SK-N-SH (cell line): ENCODE measurements around the gene TRPM3. TPM values are rescaled to one million over a fixed set of nuclear protein-coding genes. Genes with fewer than 3 reads are reported as not detected.

Source experiments
- CTCF ChIA-PET: fragments of 300-600, 350-600 bp; formaldehyde crosslinking; extraction: SDS; loops from one replicate; lab custom pipeline; 2021; lab: Yijun Ruan, JAX
- POLR2A ChIA-PET: fragments of 350-600 bp; sonication (Branson Sonifier 250); formaldehyde crosslinking; extraction: SDS; loops from one replicate; lab custom pipeline; 2020; ENCODE audit warnings: antibody characterized with exemption, inconsistent platforms; lab: Yijun Ruan, JAX
- DNase-seq: peaks from one replicate; pipeline ENCODE4 v3.0.0; 2012
- H2AFZ ChIP-seq: fragments of 200-600 bp; sonication (generic); 2 replicates; pipeline ENCODE4 v1.8.1; 2016; ENCODE audit warnings: antibody characterized with exemption, mild to moderate bottlenecking, low read depth
- H3F3A ChIP-seq: fragments of 200-600 bp; sonication (generic); replicated peaks from 2 replicates; pipeline ENCODE3; 2016; ENCODE audit warnings: antibody characterized with exemption, mild to moderate bottlenecking; ENCODE audit not compliant: insufficient read depth
- H3K27ac ChIP-seq, 2 experiments: fragments of 200-500 bp in 1 of 2; fragments of 200-600 bp in 1 of 2; sonication (Bioruptor generic) in 1 of 2; sonication (generic), shearing (Covaris generic) in 1 of 2; 2 replicates each; pipeline versions ENCODE4 v1.5.1 to v1.6.1; 2014 to 2016; ENCODE audit warnings: low read depth in 2 of 2, inconsistent platforms in 1 of 2, low read length in 1 of 2, mild to moderate bottlenecking in 1 of 2, mixed read lengths in 1 of 2
- H3K27me3 ChIP-seq: fragments of 200-600 bp; sonication (generic), shearing (Covaris generic); 2 replicates; pipeline ENCODE4 v1.6.1; 2016; ENCODE audit warnings: mixed run types; ENCODE audit not compliant: insufficient read depth
- H3K36me3 ChIP-seq, 2 experiments: fragments of 200-500 bp in 1 of 2; fragments of 200-600 bp in 1 of 2; sonication (Bioruptor generic) in 1 of 2; sonication (generic) in 1 of 2; replicated peaks in 1 of 2; 2 replicates each; pipeline versions ENCODE3 to v1.5.1; 2014 to 2016; ENCODE audit warnings: low read length in 1 of 2, mild to moderate bottlenecking in 1 of 2; ENCODE audit not compliant: insufficient read depth in 2 of 2, control insufficient read depth in 1 of 2
- H3K4me1 ChIP-seq, 2 experiments: fragments of 200-500 bp in 1 of 2; fragments of 200-600 bp in 1 of 2; sonication (Bioruptor generic) in 1 of 2; sonication (generic), shearing (Covaris generic) in 1 of 2; 2 replicates each; pipeline versions ENCODE4 v1.5.1 to v1.6.1; 2014 to 2016; ENCODE audit warnings: low read depth in 1 of 2, low read length in 1 of 2, mixed run types in 1 of 2; ENCODE audit not compliant: insufficient read depth in 2 of 2, control insufficient read depth in 1 of 2
- H3K4me2 ChIP-seq: fragments of 200-600 bp; sonication (generic), shearing (Covaris generic); 2 replicates; pipeline ENCODE4 v1.6.1; 2017; ENCODE audit warnings: mixed run types
- H3K4me3 ChIP-seq, 2 experiments: fragments of 200-500 bp in 1 of 2; fragments of 200-600 bp in 1 of 2; sonication (Bioruptor generic) in 1 of 2; sonication (generic), shearing (Covaris generic) in 1 of 2; 2 replicates each; pipeline versions ENCODE4 v1.5.1 to v1.8.1; 2014 to 2016; ENCODE audit warnings: low read depth in 2 of 2, inconsistent platforms in 1 of 2, low read length in 1 of 2, mild to moderate bottlenecking in 1 of 2, mixed read lengths in 1 of 2, moderate library complexity in 1 of 2
- H3K79me2 ChIP-seq: fragments of 200-600 bp; sonication (generic); 2 replicates; pipeline ENCODE4 v1.8.1; 2017; ENCODE audit warnings: mild to moderate bottlenecking; ENCODE audit not compliant: insufficient read depth
- H3K9ac ChIP-seq: fragments of 200-600 bp; sonication (generic); 2 replicates; pipeline ENCODE4 v1.6.1; 2017; ENCODE audit warnings: mixed run types
- H3K9me2 ChIP-seq: fragments of 200-600 bp; sonication (generic); 2 replicates; pipeline ENCODE4 v1.6.1; 2017; ENCODE audit warnings: mixed run types
- H3K9me3 ChIP-seq: fragments of 200-600 bp; sonication (generic); 2 replicates; pipeline ENCODE4 v1.6.1; 2017; ENCODE audit warnings: mixed run types, mild to moderate bottlenecking, moderate library complexity
- H4K20me1 ChIP-seq: fragments of 200-600 bp; sonication (generic); 2 replicates; pipeline ENCODE4 v1.6.1; 2017; ENCODE audit warnings: mild to moderate bottlenecking, mixed run types; ENCODE audit not compliant: insufficient read depth
- CHD2 ChIP-seq: fragments of 150-350 bp; IDR thresholded peaks from 2 replicates; pipeline ENCODE4 v1.6.1; 2018; ENCODE audit warnings: low read length; ENCODE audit not compliant: partially characterized antibody
- CTCF ChIP-seq: fragments of 200-600 bp; sonication (generic); IDR thresholded peaks from 2 replicates; pipeline ENCODE4 v1.6.1; 2017; ENCODE audit warnings: antibody characterized with exemption, mild to moderate bottlenecking, moderate library complexity
- EP300 ChIP-seq, 2 experiments: IDR thresholded peaks; 2 replicates each; pipeline versions ENCODE4 v1.4.0 to v1.6.1; 2012; ENCODE audit warnings: borderline replicate concordance in 1 of 2, low read depth in 1 of 2, low read length in 1 of 2
- EZH2phosphoT487 ChIP-seq: fragments of 200-600 bp; sonication (generic); IDR thresholded peaks from 2 replicates; pipeline ENCODE4 v1.6.1; 2017; ENCODE audit warnings: low read depth, mixed run types, mild to moderate bottlenecking, antibody characterized with exemption, moderate library complexity, borderline replicate concordance
- FOXJ3 ChIP-seq: sonication (generic); formaldehyde crosslinking; IDR thresholded peaks from 2 replicates; pipeline ENCODE4 v1.5.1; 2020; ENCODE audit warnings: mild to moderate bottlenecking, missing genetic modification reagents
- FOXM1 ChIP-seq: IDR thresholded peaks from 2 replicates; pipeline ENCODE4 v1.4.0; 2012; ENCODE audit warnings: low read depth, mild to moderate bottlenecking
- GABPA ChIP-seq: IDR thresholded peaks from 2 replicates; pipeline ENCODE4 v1.4.0; 2012; ENCODE audit warnings: low read depth, mild to moderate bottlenecking
- GATA2 ChIP-seq: sonication (generic); formaldehyde crosslinking; IDR thresholded peaks from 2 replicates; pipeline ENCODE4 v1.5.0; 2020; ENCODE audit warnings: mild to moderate bottlenecking, missing genetic modification reagents
- IRF3 ChIP-seq: fragments of 150-350 bp; IDR thresholded peaks from 2 replicates; pipeline ENCODE4 v1.6.1; 2016; ENCODE audit warnings: mild to moderate bottlenecking, low read depth, low read length
- JUND ChIP-seq: IDR thresholded peaks from 2 replicates; pipeline ENCODE4 v1.4.0; 2012
- MXI1 ChIP-seq: IDR thresholded peaks from 2 replicates; pipeline ENCODE4 v1.6.1; 2012; ENCODE audit warnings: mild to moderate bottlenecking, low read depth, low read length, improper control_type of control experiment
- NFIC ChIP-seq: IDR thresholded peaks from 2 replicates; pipeline ENCODE4 v1.4.0; 2012; ENCODE audit warnings: borderline replicate concordance
- POLR2AphosphoS5 ChIP-seq: IDR thresholded peaks from 2 replicates; pipeline ENCODE4 v1.6.1; 2012; ENCODE audit warnings: low read depth, low read length
- RAD21 ChIP-seq: IDR thresholded peaks from 2 replicates; pipeline ENCODE4 v1.6.1; 2012; ENCODE audit warnings: mild to moderate bottlenecking, low read length
- RXRA ChIP-seq: IDR thresholded peaks from 2 replicates; pipeline ENCODE4 v1.4.0; 2012; ENCODE audit warnings: low read depth, mild to moderate bottlenecking, borderline replicate concordance
- SIN3A ChIP-seq: IDR thresholded peaks from 2 replicates; pipeline ENCODE4 v1.6.1; 2012; ENCODE audit warnings: low read depth, mild to moderate bottlenecking, low read length, moderate library complexity, borderline replicate concordance
- TEAD4 ChIP-seq: IDR thresholded peaks from 2 replicates; pipeline ENCODE4 v1.4.0; 2012; ENCODE audit warnings: mild to moderate bottlenecking, borderline replicate concordance; ENCODE audit not compliant: insufficient read depth
- YY1 ChIP-seq: IDR thresholded peaks from 2 replicates; pipeline ENCODE4 v1.4.0; 2012; ENCODE audit warnings: low read depth, mild to moderate bottlenecking
- WGBS: methylation state at CpG from one replicate; pipeline ENCODE4 v1.1.6; 2017; ENCODE audit warnings: low lambda C conversion rate; 5-methylcytosine and 5-hydroxymethylcytosine counted together
- polyA plus RNA-seq, 3 experiments: library from polyadenylated mRNA; depleted of rRNA; stranded (reverse); fragments of >200 nt; gene quantifications; 2 replicates each; pipeline ENCODE4 v1.2.3, GENCODE V29; 2012
- TF ChIP-seq, protein P1 (sequence below): fragments of 150-350 bp; IDR thresholded peaks from 2 replicates; pipeline ENCODE4 v1.6.1; 2017; ENCODE audit warnings: antibody characterized with exemption, low read length, low read depth, borderline replicate concordance
- TF ChIP-seq, protein P2 (sequence below): IDR thresholded peaks from 2 replicates; pipeline ENCODE4 v1.4.0; 2012; ENCODE audit warnings: low read depth, borderline replicate concordance

The TRPM3 gene
- polyA plus RNA-seq, 1 of the 3 experiments (the other 2 are of a cell fraction), result not detected

DNA sequence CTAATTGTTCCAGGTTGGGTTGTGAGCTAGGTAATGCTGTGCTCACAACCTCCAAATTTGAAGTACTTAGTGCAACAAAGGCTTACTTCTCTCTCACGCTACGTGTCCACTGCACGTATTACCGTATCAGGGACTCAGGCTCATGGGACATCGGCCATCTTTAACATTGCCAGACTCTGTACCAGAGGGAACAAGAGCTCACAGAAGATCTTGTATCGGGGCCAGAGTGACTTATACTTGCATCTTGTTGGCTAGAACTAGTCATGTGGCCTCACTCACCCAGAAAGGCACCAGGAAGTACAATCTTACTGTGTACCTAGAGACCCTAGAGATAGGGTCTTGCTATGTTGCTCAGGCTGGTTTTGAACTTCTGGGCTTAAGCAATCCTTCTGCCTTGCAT lies 625.9 kb downstream of the TRPM3 start:
- Histone ChIP-seq H4K20me1 (no peaks in the 10 kb centered on the region), H3K79me2 (no peaks in the 10 kb centered on the region), H3K36me3 (no peaks in the 10 kb centered on the region), H3K4me3 (no peak overlapping the region), H3K9me2 (no peaks in the 10 kb centered on the region), H3K27ac (no peak overlapping the region), H3K4me1 (no peaks in the 10 kb centered on the region), H3K4me2 (no peak overlapping the region), H3K9ac (no peak overlapping the region), H3F3A (no peaks in the 10 kb centered on the region), H2AFZ (no peak overlapping the region), H3K9me3 (no peaks in the 10 kb centered on the region), H3K27me3 (no peaks in the 10 kb centered on the region)
- POLR2A ChIA-PET, result no interaction called here
- WGBS, result 90% methylated on average over 6 of the region's 6 CpGs
- CTCF ChIA-PET, result interaction anchor here (0.9 to 1.3 kb wide), 2 partner anchors 11 to 172 kb away, joined by 3 to 9 read pairs; no protein-coding TSS in a partner anchor
- TF ChIP-seq EP300 (IDR thresholded peaks at IDR 0.05; ENCODE audit: borderline replicate concordance in 1 of 2, low read depth in 1 of 2, low read length in 1 of 2) (no peak), CHD2 (no peak), FOXM1 (no peak), JUND (no peak), RXRA (no peak), IRF3 (no peak), EZH2phosphoT487 (no peak), TEAD4 (no peak), FOXJ3 (CRISPR knock-in tag) (no peak), NFIC (no peak), CTCF (no peak), GABPA (no peak), POLR2AphosphoS5 (no peak), MXI1 (no peak), GATA2 (no peak), YY1 (no peak), SIN3A (no peak), RAD21 (no peak)
- TF ChIP-seq, protein P1, sequence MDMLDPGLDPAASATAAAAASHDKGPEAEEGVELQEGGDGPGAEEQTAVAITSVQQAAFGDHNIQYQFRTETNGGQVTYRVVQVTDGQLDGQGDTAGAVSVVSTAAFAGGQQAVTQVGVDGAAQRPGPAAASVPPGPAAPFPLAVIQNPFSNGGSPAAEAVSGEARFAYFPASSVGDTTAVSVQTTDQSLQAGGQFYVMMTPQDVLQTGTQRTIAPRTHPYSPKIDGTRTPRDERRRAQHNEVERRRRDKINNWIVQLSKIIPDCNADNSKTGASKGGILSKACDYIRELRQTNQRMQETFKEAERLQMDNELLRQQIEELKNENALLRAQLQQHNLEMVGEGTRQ, result no peak
- TF ChIP-seq, protein P2, sequence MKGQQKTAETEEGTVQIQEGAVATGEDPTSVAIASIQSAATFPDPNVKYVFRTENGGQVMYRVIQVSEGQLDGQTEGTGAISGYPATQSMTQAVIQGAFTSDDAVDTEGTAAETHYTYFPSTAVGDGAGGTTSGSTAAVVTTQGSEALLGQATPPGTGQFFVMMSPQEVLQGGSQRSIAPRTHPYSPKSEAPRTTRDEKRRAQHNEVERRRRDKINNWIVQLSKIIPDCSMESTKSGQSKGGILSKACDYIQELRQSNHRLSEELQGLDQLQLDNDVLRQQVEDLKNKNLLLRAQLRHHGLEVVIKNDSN, result no peak
- no peak for DNase-seq
